ENCODE measurements around the gene ACRV1.
A peak's percentile ranks its signal among the peaks of the same experiment; 100 is the strongest.

Gene ACRV1

DNA sequence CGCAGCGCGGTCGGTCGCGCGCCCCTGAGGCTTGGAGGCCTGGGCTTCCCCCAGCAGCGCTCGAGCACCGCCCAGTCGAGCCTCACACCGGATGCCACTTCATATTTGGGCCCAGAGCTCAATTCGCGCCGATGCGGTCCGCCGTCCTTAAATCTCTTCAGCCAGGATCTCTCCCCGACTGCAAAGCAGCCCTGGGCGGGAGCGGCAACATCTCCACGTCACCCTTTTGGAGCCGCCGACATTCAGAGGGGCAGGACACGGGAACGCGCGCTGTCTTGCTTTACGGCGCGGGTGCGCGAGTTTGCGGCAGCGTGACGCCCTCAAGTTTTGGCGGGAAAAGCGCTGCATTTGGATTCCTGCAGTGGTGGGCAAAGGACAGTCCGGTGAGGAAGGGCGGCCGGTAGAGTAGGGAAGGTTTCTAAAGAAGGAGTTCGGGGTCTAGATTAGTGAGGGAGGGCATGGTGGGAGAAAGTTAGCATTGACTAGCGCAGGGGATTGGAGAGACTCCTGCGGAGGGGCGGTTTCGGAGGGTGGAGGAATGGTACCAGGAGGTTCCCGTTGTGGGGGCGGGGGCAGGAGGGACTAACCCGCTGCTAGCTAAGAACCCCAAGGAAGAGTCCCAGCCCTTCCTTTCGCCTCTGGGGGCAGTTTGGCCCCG lies 54.9 kb downstream of the ACRV1 start (continued):
- TF ChIP-seq, protein P1, sequence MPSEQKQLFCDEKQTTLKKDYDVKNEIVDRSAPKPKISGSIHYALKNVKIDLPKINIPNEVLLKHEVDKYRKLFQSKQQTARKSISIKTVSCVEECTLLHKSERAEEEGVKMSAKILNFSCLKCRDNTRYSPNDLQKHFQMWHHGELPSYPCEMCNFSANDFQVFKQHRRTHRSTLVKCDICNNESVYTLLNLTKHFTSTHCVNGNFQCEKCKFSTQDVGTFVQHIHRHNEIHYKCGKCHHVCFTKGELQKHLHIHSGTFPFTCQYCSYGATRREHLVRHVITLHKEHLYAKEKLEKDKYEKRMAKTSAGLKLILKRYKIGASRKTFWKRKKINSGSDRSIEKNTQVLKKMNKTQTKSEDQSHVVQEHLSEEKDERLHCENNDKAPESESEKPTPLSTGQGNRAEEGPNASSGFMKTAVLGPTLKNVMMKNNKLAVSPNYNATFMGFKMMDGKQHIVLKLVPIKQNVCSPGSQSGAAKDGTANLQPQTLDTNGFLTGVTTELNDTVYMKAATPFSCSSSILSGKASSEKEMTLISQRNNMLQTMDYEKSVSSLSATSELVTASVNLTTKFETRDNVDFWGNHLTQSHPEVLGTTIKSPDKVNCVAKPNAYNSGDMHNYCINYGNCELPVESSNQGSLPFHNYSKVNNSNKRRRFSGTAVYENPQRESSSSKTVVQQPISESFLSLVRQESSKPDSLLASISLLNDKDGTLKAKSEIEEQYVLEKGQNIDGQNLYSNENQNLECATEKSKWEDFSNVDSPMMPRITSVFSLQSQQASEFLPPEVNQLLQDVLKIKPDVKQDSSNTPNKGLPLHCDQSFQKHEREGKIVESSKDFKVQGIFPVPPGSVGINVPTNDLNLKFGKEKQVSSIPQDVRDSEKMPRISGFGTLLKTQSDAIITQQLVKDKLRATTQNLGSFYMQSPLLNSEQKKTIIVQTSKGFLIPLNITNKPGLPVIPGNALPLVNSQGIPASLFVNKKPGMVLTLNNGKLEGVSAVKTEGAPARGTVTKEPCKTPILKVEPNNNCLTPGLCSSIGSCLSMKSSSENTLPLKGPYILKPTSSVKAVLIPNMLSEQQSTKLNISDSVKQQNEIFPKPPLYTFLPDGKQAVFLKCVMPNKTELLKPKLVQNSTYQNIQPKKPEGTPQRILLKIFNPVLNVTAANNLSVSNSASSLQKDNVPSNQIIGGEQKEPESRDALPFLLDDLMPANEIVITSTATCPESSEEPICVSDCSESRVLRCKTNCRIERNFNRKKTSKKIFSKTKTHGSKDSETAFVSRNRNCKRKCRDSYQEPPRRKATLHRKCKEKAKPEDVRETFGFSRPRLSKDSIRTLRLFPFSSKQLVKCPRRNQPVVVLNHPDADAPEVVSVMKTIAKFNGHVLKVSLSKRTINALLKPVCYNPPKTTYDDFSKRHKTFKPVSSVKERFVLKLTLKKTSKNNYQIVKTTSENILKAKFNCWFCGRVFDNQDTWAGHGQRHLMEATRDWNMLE (tag by site-specific recombination; conservative IDR thresholded peaks at IDR 0.05; ENCODE audit: low read depth): peak; percentile 42; the same call in 1 of the 2 replicates
- TF ChIP-seq ZBTB48 (tag by site-specific recombination; IDR thresholded peaks at IDR 0.05) (peak; percentile 78), ZNF658 (tag by site-specific recombination; IDR thresholded peaks at IDR 0.05) (no peak), BCL11B (tag by site-specific recombination; IDR thresholded peaks at IDR 0.05; ENCODE audit: low read depth) (peak; percentile 26; the same call in 1 of the 2 replicates), ZNF501 (tag by site-specific recombination; IDR thresholded peaks at IDR 0.05) (peak; percentile 93), WT1 (tag by site-specific recombination; IDR thresholded peaks at IDR 0.05) (peak; percentile 75), ZNF266 (tag by site-specific recombination; IDR thresholded peaks at IDR 0.05; ENCODE audit: low read depth) (no peak), ZNF341 (tag by site-specific recombination; IDR thresholded peaks at IDR 0.05; ENCODE audit: low read depth) (peak; percentile 96), ZNF664 (tag by site-specific recombination; IDR thresholded peaks at IDR 0.05) (no peak), ZNF513 (tag by site-specific recombination; IDR thresholded peaks at IDR 0.05) (no peak), ZNF701 (tag by site-specific recombination; IDR thresholded peaks at IDR 0.05) (0 out of 2 replicates have a peak, but pooled peaks have one; percentile 47), ZNF324 (tag by site-specific recombination; IDR thresholded peaks at IDR 0.05) (peak; percentile 96), ZNF488 (tag by site-specific recombination; IDR thresholded peaks at IDR 0.05) (no peak), ZNF146 (tag by site-specific recombination; IDR thresholded peaks at IDR 0.05) (peak; percentile 53), ZNF837 (tag by site-specific recombination; IDR thresholded peaks at IDR 0.05) (no peak), GLIS2 (tag by site-specific recombination; IDR thresholded peaks at IDR 0.05) (peak; percentile 94), ZNF239 (tag by site-specific recombination; IDR thresholded peaks at IDR 0.05) (no peak; the same call in 1 of the 2 replicates), ZBTB7A (tag by site-specific recombination; IDR thresholded peaks at IDR 0.05; ENCODE audit: low read depth) (peak; percentile 51; the same call in 1 of the 2 replicates), ZNF670 (tag by site-specific recombination; IDR thresholded peaks at IDR 0.05; ENCODE audit: low read depth) (no peak), ZNF560 (tag by site-specific recombination; IDR thresholded peaks at IDR 0.05; ENCODE audit: borderline replicate concordance) (no peak), ZNF366 (tag by site-specific recombination; conservative IDR thresholded peaks at IDR 0.05) (peak; percentile 69), ZNF214 (tag by site-specific recombination; IDR thresholded peaks at IDR 0.05; ENCODE audit: borderline replicate concordance) (no peak), ZNF776 (tag by site-specific recombination; IDR thresholded peaks at IDR 0.05; ENCODE audit: borderline replicate concordance) (no peak)
- TF ChIP-seq, protein P2, sequence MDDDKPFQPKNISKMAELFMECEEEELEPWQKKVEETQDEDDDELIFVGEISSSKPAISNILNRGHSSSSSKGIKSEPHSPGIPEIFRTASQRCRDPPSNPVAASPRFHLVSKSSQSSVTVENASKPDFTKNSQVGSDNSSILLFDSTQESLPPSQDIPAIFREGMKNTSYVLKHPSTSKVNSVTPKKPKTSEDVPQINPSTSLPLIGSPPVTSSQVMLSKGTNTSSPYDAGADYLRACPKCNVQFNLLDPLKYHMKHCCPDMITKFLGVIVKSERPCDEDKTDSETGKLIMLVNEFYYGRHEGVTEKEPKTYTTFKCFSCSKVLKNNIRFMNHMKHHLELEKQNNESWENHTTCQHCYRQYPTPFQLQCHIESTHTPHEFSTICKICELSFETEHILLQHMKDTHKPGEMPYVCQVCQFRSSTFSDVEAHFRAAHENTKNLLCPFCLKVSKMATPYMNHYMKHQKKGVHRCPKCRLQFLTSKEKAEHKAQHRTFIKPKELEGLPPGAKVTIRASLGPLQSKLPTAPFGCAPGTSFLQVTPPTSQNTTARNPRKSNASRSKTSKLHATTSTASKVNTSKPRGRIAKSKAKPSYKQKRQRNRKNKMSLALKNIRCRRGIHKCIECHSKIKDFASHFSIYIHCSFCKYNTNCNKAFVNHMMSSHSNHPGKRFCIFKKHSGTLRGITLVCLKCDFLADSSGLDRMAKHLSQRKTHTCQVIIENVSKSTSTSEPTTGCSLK (tag by site-specific recombination; IDR thresholded peaks at IDR 0.05): no peak
- TF ChIP-seq, protein P3, sequence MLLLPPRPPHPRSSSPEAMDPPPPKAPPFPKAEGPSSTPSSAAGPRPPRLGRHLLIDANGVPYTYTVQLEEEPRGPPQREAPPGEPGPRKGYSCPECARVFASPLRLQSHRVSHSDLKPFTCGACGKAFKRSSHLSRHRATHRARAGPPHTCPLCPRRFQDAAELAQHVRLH (tag by site-specific recombination; IDR thresholded peaks at IDR 0.05): peak; percentile 81; the same call in 1 of the 2 replicates
- TF ChIP-seq, protein P4, sequence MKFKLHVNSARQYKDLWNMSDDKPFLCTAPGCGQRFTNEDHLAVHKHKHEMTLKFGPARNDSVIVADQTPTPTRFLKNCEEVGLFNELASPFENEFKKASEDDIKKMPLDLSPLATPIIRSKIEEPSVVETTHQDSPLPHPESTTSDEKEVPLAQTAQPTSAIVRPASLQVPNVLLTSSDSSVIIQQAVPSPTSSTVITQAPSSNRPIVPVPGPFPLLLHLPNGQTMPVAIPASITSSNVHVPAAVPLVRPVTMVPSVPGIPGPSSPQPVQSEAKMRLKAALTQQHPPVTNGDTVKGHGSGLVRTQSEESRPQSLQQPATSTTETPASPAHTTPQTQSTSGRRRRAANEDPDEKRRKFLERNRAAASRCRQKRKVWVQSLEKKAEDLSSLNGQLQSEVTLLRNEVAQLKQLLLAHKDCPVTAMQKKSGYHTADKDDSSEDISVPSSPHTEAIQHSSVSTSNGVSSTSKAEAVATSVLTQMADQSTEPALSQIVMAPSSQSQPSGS (tag by site-specific recombination; IDR thresholded peaks at IDR 0.05; ENCODE audit: low read depth): peak; percentile 77
- TF ChIP-seq, protein P5, sequence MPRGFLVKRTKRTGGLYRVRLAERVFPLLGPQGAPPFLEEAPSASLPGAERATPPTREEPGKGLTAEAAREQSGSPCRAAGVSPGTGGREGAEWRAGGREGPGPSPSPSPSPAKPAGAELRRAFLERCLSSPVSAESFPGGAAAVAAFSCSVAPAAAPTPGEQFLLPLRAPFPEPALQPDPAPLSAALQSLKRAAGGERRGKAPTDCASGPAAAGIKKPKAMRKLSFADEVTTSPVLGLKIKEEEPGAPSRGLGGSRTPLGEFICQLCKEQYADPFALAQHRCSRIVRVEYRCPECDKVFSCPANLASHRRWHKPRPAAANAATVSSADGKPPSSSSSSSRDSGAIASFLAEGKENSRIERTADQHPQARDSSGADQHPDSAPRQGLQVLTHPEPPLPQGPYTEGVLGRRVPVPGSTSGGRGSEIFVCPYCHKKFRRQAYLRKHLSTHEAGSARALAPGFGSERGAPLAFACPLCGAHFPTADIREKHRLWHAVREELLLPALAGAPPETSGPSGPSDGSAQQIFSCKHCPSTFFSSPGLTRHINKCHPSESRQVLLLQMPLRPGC (tag by site-specific recombination; IDR thresholded peaks at IDR 0.05): peak; percentile 100

All from HEK293 (cell line).